ENCODE data around the gene SKAP2. TPM values are rescaled to one million over a fixed set of nuclear protein-coding genes. Genes with fewer than 3 reads are reported as not detected.

Gene SKAP2
- 2.2 TPM for total RNA-seq

DNA sequence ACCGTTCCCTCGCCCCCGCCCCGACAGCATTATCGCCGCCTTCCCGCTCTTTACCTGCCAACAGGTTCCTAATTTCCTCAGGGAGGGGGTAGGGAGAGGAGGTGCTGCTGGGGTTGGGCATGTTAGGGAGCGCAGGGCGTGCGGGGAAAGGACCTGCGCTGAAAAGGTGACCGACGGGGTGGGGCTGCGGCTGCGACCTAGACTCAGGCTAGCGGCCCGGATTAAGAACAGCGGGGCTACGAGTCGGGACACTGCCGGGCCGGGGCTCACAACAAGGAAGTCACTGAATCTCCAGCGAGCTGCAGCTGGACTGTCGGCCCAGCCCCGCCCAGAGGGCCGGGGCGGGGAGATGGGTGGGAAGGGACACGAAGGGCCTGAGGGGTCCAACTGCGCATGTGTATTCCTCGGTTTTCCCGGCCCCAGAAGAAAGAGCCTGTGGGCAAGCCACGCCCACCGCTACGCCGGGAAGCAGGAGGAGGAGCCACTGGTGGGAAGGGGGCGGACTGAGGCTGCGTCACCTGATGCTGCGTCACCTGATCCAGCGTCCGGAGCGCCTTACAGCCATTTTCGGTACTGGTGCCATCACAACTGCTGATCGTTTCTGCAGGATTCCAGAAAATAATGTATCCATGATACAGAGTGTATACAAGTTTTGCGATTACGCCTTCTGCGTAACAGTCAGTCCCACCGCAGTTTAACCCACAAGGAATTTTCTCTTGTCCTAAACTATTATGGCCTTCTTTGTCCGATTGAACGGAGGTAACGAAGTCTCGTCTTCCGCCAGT is at the start of gene SKAP2:
SKAP2 (minus strand) TSS at position 282 of the 785 bp plus-strand sequence; CDS start at position 121, 161 bp downstream.
- peak; percentile 99 for DNase-seq

- DNase-seq: no peak
These were observed 48.6 kb upstream of the SKAP2 start for GRCh38 chr7:26912933-26913536.

DNA sequence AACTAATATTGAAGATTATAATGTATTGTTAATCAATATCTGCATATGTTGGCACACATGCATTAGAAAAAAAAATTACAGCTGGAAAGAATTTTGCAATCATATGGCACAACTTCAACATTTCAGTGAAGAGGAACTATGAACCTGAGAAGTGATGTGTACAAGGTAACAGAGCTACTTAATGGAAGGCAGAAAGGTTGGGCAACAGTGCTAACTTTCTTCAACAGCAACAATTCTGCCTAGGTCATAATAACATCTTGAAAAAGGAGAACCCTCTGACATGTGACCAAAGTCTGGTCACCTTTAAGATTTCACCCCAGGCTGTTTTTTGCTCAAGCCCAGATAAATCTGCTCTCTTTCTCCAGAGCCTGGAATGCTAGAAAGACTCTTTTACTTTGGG is 47.9 kb upstream of the SKAP2 start:
- no peak for DNase-seq

GRCh38 chr7:26910221-26910620 is 45.8 kb upstream of the SKAP2 start:
- no peak for DNase-seq

GRCh38 chr7:26900251-26900650 is 35.9 kb upstream of the SKAP2 start:
- DNase-seq: peak; percentile 24

GRCh38 chr7:26899519-26899918 is 35.1 kb upstream of the SKAP2 start:
- DNase-seq: no peak

GRCh38 chr7:26898891-26899290 is 34.5 kb upstream of the SKAP2 start:
- DNase-seq: no peak

DNA sequence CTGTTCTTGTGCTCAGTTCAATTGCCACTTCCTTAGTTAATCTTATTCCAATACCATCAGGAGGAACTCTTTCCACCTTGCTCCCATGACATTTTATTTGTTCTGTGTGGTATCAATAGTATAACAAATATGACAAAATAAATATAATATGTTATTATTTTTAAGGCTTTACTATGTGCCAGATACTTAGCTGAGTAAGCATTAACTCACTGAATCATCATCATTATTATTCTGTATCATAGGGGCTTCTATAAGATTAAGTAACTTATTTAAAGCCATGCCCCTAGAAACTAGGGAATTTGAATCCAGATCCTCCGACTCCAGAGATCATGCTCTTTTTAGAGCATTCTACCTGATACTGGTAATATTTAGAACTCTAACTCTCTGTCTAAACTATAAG is 33.5 kb upstream of the SKAP2 start:
- no peak for DNase-seq

GRCh38 chr7:26891400-26892350 is 27.3 kb upstream of the SKAP2 start:
- DNase-seq: no peak

DNA sequence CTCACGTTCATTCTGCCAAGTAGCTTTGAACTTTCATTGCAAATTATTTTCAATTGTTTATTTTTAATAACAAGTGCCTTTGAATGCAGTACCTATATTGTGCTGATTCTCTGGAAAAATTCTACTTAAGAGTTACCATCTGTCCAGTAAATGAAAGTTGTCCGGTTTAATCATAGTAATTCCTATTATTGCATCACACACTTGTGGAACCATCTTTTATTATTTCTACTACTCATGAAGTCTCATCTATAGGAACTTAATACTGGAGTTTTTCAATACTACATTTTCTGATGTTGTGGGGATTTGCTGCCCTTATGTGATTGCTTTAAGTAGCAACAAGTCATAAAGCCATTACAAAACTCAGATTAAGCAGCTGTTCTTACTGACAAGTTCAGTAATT is 16.5 kb upstream of the SKAP2 start:
- DNase-seq: no peak

DNA sequence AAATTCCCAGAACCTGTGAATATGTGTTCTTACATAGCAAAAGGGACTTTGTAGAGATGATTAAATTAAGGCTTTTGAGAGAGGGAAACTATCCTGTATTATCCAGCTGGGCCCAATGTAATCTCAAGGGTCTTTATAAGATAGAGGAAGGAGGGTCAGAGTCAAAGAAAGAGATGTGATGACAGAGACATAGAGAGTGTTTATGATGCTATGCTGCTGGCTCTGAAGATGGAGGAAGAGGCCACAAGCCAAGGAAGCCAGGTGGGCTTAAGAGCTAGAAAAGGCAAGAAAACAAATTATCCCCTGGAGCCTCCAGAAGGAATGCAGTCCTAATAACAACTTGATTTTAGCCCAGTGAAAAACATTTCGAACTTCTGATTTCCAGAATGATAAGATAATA is 15.3 kb upstream of the SKAP2 start:
- DNase-seq: no peak

DNA sequence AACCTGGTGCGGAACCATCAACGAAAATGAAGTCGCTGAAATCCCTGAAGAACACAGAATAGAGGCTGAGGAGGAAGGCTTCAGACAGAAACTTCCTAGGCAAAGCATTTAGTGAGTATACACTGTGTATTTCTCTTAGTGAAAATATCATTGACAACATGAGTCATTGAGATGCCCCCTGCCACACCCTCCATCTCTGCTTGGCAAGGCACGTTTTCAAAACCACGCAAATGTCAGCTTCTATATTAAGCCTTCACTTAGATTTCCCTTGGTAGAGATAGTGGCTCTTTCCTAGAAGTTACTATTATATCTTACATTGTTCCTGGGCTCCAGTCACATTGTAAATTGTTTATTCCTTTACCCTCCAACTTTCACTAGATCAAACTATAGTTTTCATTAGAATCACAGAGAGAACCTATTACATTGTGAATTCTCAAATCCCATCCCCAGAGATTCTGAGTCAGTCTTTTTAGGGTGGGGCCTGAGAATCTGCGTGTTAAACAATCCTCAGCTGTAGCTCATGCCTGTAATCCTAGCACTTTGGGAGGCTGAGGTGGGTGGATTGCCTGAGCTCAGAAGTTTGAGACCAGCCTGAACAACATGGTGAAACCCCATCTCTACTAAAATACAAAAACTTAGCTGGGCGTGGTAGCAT is 4.6 kb upstream of the SKAP2 start:
- no peak for DNase-seq

GRCh38 chr7:26865094-26865388 is 651 bp upstream of the SKAP2 start:
- DNase-seq: no peak

- peak; percentile 18 for DNase-seq
These were observed 677 bp downstream of the SKAP2 start for GRCh38 chr7:26863518-26864308.

- DNase-seq: peak; percentile 22
These were observed 1.6 kb downstream of the SKAP2 start for GRCh38 chr7:26862834-26863233.

GRCh38 chr7:26861050-26861449 is 3.3 kb downstream of the SKAP2 start:
- DNase-seq: peak; percentile 25

GRCh38 chr7:26860361-26860760 is 4.0 kb downstream of the SKAP2 start:
- DNase-seq: peak; percentile 50

GRCh38 chr7:26859720-26860119 is 4.7 kb downstream of the SKAP2 start:
- DNase-seq: no peak

GRCh38 chr7:26858735-26859134 is 5.7 kb downstream of the SKAP2 start:
- DNase-seq: no peak

- DNase-seq: no peak
These were observed 6.1 kb downstream of the SKAP2 start for GRCh38 chr7:26858241-26858715.

- peak; percentile 28 for DNase-seq
These were observed 6.7 kb downstream of the SKAP2 start for GRCh38 chr7:26857506-26858240.
